AG10803 (cell line): ENCODE results near the gene IL9R.

Source experiments
- DNase-seq: peaks from one replicate; pipeline ENCODE4 v3.0.0; 2010; ENCODE audit warnings: low read depth
- H3K4me3 ChIP-seq: 2 replicates; pipeline ENCODE4 v1.5.1; 2011; ENCODE audit warnings: mild to moderate bottlenecking, low read length, control low read depth
- TF ChIP-seq, protein P1 (sequence below): conservative IDR thresholded peaks from 2 replicates; pipeline ENCODE4 v1.5.1; 2011; ENCODE audit warnings: mild to moderate bottlenecking, low read length, control low read depth, inconsistent platforms

Gene IL9R

DNA sequence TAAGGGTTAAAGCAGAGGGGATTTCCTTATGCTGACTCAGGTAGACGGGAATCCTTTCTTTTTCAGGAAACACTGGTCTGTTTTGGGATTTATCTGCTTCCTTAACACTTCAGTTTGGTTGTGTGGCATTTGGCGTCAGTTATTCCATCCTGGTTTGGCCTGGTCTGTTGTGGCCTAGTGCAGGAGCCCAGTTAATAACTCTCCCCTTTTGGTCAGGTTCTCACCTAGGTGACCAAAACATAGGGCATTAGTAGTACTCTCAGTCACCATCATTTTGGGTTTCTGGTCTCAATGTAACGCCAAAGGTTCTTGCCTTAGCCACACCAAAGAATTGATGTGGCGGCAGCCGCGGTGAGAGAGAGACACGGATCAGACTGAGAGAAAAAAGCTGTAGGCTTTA lies 39.7 kb upstream of the IL9R start:
- no peak for DNase-seq
- TF ChIP-seq, protein P1, sequence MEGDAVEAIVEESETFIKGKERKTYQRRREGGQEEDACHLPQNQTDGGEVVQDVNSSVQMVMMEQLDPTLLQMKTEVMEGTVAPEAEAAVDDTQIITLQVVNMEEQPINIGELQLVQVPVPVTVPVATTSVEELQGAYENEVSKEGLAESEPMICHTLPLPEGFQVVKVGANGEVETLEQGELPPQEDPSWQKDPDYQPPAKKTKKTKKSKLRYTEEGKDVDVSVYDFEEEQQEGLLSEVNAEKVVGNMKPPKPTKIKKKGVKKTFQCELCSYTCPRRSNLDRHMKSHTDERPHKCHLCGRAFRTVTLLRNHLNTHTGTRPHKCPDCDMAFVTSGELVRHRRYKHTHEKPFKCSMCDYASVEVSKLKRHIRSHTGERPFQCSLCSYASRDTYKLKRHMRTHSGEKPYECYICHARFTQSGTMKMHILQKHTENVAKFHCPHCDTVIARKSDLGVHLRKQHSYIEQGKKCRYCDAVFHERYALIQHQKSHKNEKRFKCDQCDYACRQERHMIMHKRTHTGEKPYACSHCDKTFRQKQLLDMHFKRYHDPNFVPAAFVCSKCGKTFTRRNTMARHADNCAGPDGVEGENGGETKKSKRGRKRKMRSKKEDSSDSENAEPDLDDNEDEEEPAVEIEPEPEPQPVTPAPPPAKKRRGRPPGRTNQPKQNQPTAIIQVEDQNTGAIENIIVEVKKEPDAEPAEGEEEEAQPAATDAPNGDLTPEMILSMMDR = no peak

DNA sequence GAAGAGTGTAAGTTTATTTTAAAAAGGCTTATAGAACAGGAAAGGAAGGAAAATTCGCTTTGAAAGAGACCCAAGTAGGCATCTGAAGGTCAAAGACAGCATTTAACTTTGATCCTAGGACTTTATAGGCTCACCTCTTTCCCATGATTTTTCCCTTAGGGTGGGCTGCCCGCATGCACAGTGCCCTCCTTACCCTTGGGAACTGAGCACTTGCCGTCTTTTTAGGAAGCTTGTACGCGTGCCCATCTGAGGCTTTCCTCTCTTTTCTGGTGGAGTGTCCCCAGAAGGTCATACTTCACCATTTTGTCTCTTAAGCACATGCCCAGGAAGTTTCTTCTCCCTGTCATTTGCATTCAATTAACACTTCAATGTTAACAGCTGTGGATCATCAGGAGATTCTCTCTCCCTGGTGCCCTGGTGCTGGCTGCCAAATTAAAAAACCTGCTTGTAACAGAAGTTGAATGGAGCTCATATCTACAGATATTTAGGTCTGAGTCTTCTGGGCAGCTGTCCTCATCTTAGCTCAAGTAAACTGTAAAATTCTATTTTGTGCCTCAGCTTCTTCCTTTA lies 38.4 kb upstream of the IL9R start:
- H3K4me3 ChIP-seq = no peak overlapping the region
- DNase-seq = no peak
- TF ChIP-seq, protein P1 = no peak

More for the DNA sequence above, 39.7 kb upstream of the IL9R start:
- H3K4me3 ChIP-seq = no peak overlapping the region

DNA sequence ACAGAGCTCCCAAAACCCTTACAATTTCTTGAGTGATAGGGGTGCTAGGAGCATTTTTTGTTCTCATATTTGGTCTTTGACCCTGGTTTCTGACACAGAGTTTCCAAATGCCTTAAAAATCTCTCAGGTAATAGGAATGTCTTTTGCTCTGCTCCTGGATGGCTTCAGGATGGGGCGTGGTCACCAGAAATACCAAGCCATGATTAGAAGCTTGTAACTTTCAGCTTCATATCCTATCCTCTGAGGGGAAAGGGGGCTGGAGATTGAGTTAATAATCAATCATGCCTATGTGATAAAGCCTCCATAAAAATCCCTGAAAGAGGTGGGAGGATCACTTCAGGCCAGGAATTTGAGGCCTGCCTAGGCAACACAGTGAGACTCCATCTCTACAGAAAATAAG lies 34.6 kb upstream of the IL9R start:
- TF ChIP-seq, protein P1 = no peak
- no peak overlapping the region for H3K4me3 ChIP-seq
- no peak for DNase-seq

DNA sequence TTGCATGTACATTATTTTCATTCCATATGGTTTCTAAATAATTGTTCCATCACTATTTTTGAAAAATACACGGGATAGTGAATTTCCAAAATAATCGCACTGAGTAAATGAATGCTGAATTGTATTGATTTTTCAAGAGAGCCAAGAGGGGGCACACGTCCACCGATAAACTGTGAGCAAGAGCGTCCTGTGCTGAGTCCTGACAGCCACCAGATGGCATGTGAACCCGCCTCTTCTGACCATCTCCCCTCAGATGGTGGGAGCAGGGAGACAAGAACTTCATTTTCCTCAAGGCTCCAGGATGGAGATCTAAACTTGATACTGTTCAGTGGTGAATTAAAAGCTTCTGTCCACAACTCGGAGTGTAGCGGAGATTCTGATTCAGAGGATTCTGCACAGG lies 30.6 kb upstream of the IL9R start:
- no peak overlapping the region for H3K4me3 ChIP-seq
- TF ChIP-seq, protein P1 = no peak
- no peak for DNase-seq

DNA sequence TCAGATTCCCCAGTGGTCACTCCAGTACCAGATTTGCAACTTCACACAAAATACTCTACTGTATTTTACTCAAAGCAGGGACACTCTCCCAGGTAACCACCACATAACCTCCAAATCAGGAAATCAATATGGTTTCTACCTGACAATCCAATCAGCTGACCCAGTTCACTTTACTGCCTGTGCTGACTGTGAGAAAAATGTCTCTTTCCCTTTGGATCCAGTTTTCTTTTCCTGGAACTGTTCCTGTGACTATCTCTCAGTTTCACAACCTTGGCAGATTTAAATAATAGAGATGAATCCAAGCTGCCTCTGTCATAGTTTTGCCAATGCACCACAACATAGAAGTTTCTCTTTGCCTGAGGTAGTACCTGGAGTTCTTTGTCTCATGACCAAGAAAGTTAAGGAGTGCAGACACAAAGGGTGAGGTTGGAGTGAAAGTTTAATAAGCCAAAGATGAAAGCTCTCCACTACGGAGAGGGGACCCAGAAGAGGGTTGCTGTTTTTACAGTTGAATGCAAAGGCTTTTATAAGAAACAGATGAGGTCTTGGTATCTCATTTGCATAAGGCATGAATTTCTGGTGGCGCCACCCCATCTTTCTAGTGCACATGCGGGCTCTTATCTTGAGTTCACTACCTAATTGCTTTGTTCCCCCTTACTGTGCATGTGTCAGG lies 29.7 kb upstream of the IL9R start:
- no peak for DNase-seq
- no peak overlapping the region for H3K4me3 ChIP-seq
- TF ChIP-seq, protein P1 = no peak

DNA sequence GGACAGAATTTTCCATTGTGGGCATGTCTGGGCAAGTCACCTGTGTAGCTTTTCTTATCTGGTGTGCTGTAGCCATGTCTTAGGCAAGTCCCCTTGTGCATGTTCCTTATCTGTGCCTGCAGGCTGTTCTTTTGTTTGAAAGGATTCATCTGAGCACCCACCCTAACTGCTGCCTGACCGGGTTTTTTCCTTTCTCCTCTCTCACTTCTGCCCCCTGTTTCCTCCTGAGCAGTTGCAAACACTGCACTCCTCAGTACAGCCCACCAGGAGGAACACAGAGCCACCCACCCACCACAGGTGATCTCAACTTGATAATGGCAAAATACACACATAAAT lies 29.2 kb upstream of the IL9R start:
- no peak for DNase-seq
- H3K4me3 ChIP-seq = no peak overlapping the region
- TF ChIP-seq, protein P1 = no peak

DNA sequence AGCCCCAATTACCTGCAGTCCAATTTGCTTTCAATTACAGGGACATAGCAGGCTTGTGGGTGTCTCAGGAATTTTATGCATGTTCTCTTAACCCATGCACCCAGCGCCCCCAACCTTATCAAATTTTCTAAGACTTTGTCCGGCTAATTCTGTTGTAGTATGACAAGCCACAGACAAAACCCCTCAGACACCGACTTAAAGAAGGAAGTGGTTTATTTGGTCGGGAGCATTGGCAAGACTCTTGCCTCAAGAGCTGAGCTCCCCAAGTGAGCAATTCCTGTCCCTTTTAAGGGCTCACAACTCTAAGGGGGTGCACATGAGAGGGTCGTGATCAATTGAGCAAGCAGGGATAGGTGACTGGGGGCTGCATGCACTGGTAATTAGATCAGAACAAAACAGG lies 28.7 kb upstream of the IL9R start:
- no peak overlapping the region for H3K4me3 ChIP-seq
- DNase-seq = no peak
- TF ChIP-seq, protein P1 = no peak
